Ishikawa (cell line): Measurements from ENCODE around the gene HLA-B.

Source experiments
- CEBPB ChIP-seq: IDR thresholded peaks from 2 replicates; pipeline ENCODE4 v1.6.1; 2012
- CREB1 ChIP-seq: IDR thresholded peaks from 2 replicates; pipeline ENCODE4 v1.6.1; 2012; ENCODE audit warnings: low read depth
- EGR1 ChIP-seq: IDR thresholded peaks from 2 replicates; pipeline ENCODE4 v1.6.1; 2012
- EP300 ChIP-seq: IDR thresholded peaks from 2 replicates; pipeline ENCODE4 v1.6.1; 2012; ENCODE audit warnings: borderline replicate concordance
- FOXM1 ChIP-seq: IDR thresholded peaks from 2 replicates; pipeline ENCODE4 v1.6.1; 2012; ENCODE audit warnings: low read depth, borderline replicate concordance
- MAX ChIP-seq: IDR thresholded peaks from 2 replicates; pipeline ENCODE4 v1.6.1; 2012
- NFIC ChIP-seq: IDR thresholded peaks from 2 replicates; pipeline ENCODE4 v1.6.1; 2012
- RAD21 ChIP-seq: IDR thresholded peaks from 2 replicates; pipeline ENCODE4 v1.6.1; 2012; ENCODE audit warnings: low read depth
- REST ChIP-seq: IDR thresholded peaks from 2 replicates; pipeline ENCODE4 v1.6.1; 2012; ENCODE audit warnings: low read depth, mild to moderate bottlenecking
- TAF1 ChIP-seq: IDR thresholded peaks from 2 replicates; pipeline ENCODE4 v1.6.1; 2012; ENCODE audit warnings: low read depth, mild to moderate bottlenecking
- TCF12 ChIP-seq: IDR thresholded peaks from 2 replicates; pipeline ENCODE4 v1.6.1; 2012; ENCODE audit warnings: low read depth
- USF1 ChIP-seq: IDR thresholded peaks from 2 replicates; pipeline ENCODE4 v1.6.1; 2012
- YY1 ChIP-seq: IDR thresholded peaks from 2 replicates; pipeline ENCODE4 v1.6.1; 2012; ENCODE audit warnings: low read depth

GRCh38 chr6:31305703-31306219 is 51.2 kb downstream of the HLA-B start:
- TF ChIP-seq REST (no peak), TCF12 (no peak), MAX (no peak), FOXM1 (no peak), USF1 (no peak), EGR1 (no peak), YY1 (no peak), TAF1 (no peak), EP300 (no peak), RAD21 (no peak), NFIC (no peak), CEBPB (no peak), CREB1 (no peak)
